Upper lobe of left lung (tissue), 6 donors: Measurements from ENCODE around the gene ASNSD1. TPM values are rescaled to one million over a fixed set of nuclear protein-coding genes. Genes with fewer than 3 reads are reported as not detected.
"Not testable (repeated sequence)": the region's sequence is repeated elsewhere in the genome, so short reads cannot be mapped to it uniquely, and the experiment has no call there.

Source experiments
- ATAC-seq, 2 donors: fragments of 200-7000 bp; cut with Tn5 transposase; one replicate each; pipeline ENCODE4 v1.9.1; 2022; ENCODE audit warnings: mild to moderate bottlenecking in 2 of 2, moderate library complexity in 2 of 2; ENCODE audit not compliant: low FRiP score in 2 of 2
- DNase-seq, 2 donors: peaks; one replicate each; pipeline ENCODE4 v3.0.0-alpha.2; 2019 to 2020
- H3K27ac ChIP-seq, 4 donors: fragments of 200-600 bp; sonication (generic); one replicate each; pipeline ENCODE4 v1.5.1; 2016 to 2019
- H3K27me3 ChIP-seq, 4 donors: fragments of 200-600 bp; sonication (generic); one replicate each; pipeline ENCODE4 v1.5.1; 2017 to 2019
- H3K36me3 ChIP-seq, 4 donors: fragments of 200-600 bp; sonication (generic); one replicate each; pipeline ENCODE4 v1.5.1; 2016 to 2019
- H3K4me1 ChIP-seq, 4 donors: fragments of 200-600 bp; sonication (generic); one replicate each; pipeline ENCODE4 v1.5.1; 2018 to 2019
- H3K4me3 ChIP-seq, 4 donors: fragments of 200-600 bp; sonication (generic); one replicate each; pipeline ENCODE4 v1.5.1; 2017 to 2019; ENCODE audit warnings: mild to moderate bottlenecking in 2 of 4, moderate library complexity in 1 of 4
- H3K9me3 ChIP-seq, 4 donors: fragments of 200-600 bp; sonication (generic); one replicate each; pipeline ENCODE4 v1.5.1; 2018 to 2019
- CTCF ChIP-seq, 6 experiments: fragments of 450-650 bp in 4 of 6; fragments of 200-600 bp in 2 of 6; sonication (generic) in 2 of 6; IDR thresholded peaks; one replicate each; pipeline ENCODE4 v1.5.1; 2016 to 2019; ENCODE audit warnings: antibody characterized with exemption in 6 of 6
- EP300 ChIP-seq, 4 donors: sonication (generic); formaldehyde crosslinking; IDR thresholded peaks; one replicate each; pipeline ENCODE4 v1.5.1; 2017; ENCODE audit warnings: antibody characterized with exemption in 4 of 4, control low read depth in 2 of 4
- POLR2A ChIP-seq, 4 donors: fragments of 450-650 bp; IDR thresholded peaks; one replicate each; pipeline ENCODE4 v1.5.1; 2016 to 2017; ENCODE audit warnings: antibody characterized with exemption in 4 of 4, mild to moderate bottlenecking in 2 of 4
- POLR2AphosphoS5 ChIP-seq, 2 donors: sonication (generic); formaldehyde crosslinking; IDR thresholded peaks; one replicate each; pipeline ENCODE4 v1.5.1; 2017; ENCODE audit warnings: antibody characterized with exemption in 2 of 2
- WGBS, 2 donors: methylation state at CpG; one replicate each; pipeline ENCODE4 v1.1.5; 2017 to 2018; 5-methylcytosine and 5-hydroxymethylcytosine counted together
- total RNA-seq, 6 donors: library from RNA; depleted of rRNA in 4 of 6; stranded (reverse); fragments of >200 nt in 4 of 6; gene quantifications; one replicate each; pipeline versions ENCODE4 v1.1.0 to v1.2.1, GENCODE V29; 2016 to 2021
- donor health status: DM: no; HTN: no; CAD: no; lungs with moderate emphysema.
- donor health status: DM: no; HTN: yes; CAD: no; lungs with severe emphysema.

Gene ASNSD1
- total RNA-seq, 6 donors from 2014 or later = 29.5 to 49.6 (median 34.3) TPM

- H3K27ac ChIP-seq = no peak overlapping the region
- H3K36me3 ChIP-seq = no peaks in the 10 kb centered on the region
- H3K4me1 ChIP-seq = peaks cover 0 to 8% (median 2%) of the 10 kb centered on the region in 4 donors
- DNase-seq = no peak
- no peaks in the 10 kb centered on the region for H3K27me3 ChIP-seq
- WGBS, 2 donors = 70% methylated on average over 1 of the region's 1 CpG; no CpG with 5 or more reads in 1 of the 2 donors
- no peaks in the 10 kb centered on the region for H3K9me3 ChIP-seq
- ATAC-seq = no peak
- TF ChIP-seq CTCF (IDR thresholded peaks at IDR 0.05) (no peak), POLR2A (IDR thresholded peaks at IDR 0.05) (no peak), EP300 (IDR thresholded peaks at IDR 0.05) (no peak), POLR2AphosphoS5 (IDR thresholded peaks at IDR 0.05) (no peak)
- no peak overlapping the region for H3K4me3 ChIP-seq
These were observed 22.1 kb downstream of the ASNSD1 start for GRCh38 chr2:189683348-189683747.

- ATAC-seq = no peak
- TF ChIP-seq POLR2A (IDR thresholded peaks at IDR 0.05) = no peak
- no peak for TF ChIP-seq POLR2AphosphoS5 (IDR thresholded peaks at IDR 0.05)
- TF ChIP-seq EP300 (IDR thresholded peaks at IDR 0.05) = no peak
- no peak for TF ChIP-seq CTCF (IDR thresholded peaks at IDR 0.05)
- H3K27me3 ChIP-seq = no peaks in the 10 kb centered on the region
- no peak overlapping the region for H3K27ac ChIP-seq
- WGBS, 2 donors = 45 to 58% methylated on average over 1 of the region's 1 CpG
- no peaks in the 10 kb centered on the region for H3K36me3 ChIP-seq
- no peaks in the 10 kb centered on the region for H3K9me3 ChIP-seq
- H3K4me1 ChIP-seq = peaks cover 0 to 5% (median 2%) of the 10 kb centered on the region in 4 donors
- no peak overlapping the region for H3K4me3 ChIP-seq
- DNase-seq = no peak
These were observed 23.6 kb downstream of the ASNSD1 start for GRCh38 chr2:189684811-189685210.

- Histone ChIP-seq H3K36me3 (peaks cover 0 to 7% (median 0%) of the 10 kb centered on the region in 4 donors), H3K27ac (no peak overlapping the region), H3K4me3 (no peak overlapping the region), H3K4me1 (peaks cover 0 to 5% (median 2%) of the 10 kb centered on the region in 4 donors), H3K9me3 (no peaks in the 10 kb centered on the region), H3K27me3 (no peaks in the 10 kb centered on the region)
- DNase-seq (no peak), ATAC-seq (no peak)
- WGBS, 2 donors = 61 to 70% methylated on average over 2 of the region's 2 CpGs
- no peak for TF ChIP-seq EP300 (IDR thresholded peaks at IDR 0.05)
- TF ChIP-seq POLR2AphosphoS5 (IDR thresholded peaks at IDR 0.05) = no peak
- TF ChIP-seq CTCF (IDR thresholded peaks at IDR 0.05) = no peak
- no peak for TF ChIP-seq POLR2A (IDR thresholded peaks at IDR 0.05)
These were observed 24.4 kb downstream of the ASNSD1 start for GRCh38 chr2:189685540-189686229.

- not testable (repeated sequence) for H3K27me3 ChIP-seq, H3K4me3 ChIP-seq, H3K36me3 ChIP-seq, H3K27ac ChIP-seq, H3K9me3 ChIP-seq, ATAC-seq, DNase-seq, H3K4me1 ChIP-seq
- WGBS, 2 donors = 67 to 84% methylated on average over 1 of the region's 1 CpG
These were observed 26.5 kb downstream of the ASNSD1 start for GRCh38 chr2:189687796-189688195.

- no peak for ATAC-seq
- no peak for TF ChIP-seq EP300 (IDR thresholded peaks at IDR 0.05)
- TF ChIP-seq POLR2AphosphoS5 (IDR thresholded peaks at IDR 0.05) = no peak
- TF ChIP-seq CTCF (IDR thresholded peaks at IDR 0.05) = no peak
- TF ChIP-seq POLR2A (IDR thresholded peaks at IDR 0.05) = no peak
- WGBS, 2 donors = 87 to 91% methylated on average over 3 of the region's 3 CpGs
These were observed 35.0 kb downstream of the ASNSD1 start for GRCh38 chr2:189696223-189696622.

More at GRCh38 chr2:189696223-189696622, 35.0 kb downstream of the ASNSD1 start:
- Histone ChIP-seq H3K36me3 (no peaks in the 10 kb centered on the region), H3K27ac (no peak overlapping the region), H3K4me1 (peaks cover 0 to 3% (median 1%) of the 10 kb centered on the region in 4 donors), H3K9me3 (no peaks in the 10 kb centered on the region), H3K27me3 (no peaks in the 10 kb centered on the region), H3K4me3 (no peak overlapping the region)
- no peak for DNase-seq
